H4 (cell line): ENCODE measurements around the gene JOSD2. TPM values are rescaled to one million over a fixed set of nuclear protein-coding genes. Genes with fewer than 3 reads are reported as not detected.

ENCODE experiments used
- DNase-seq: peaks from one replicate; pipeline ENCODE4 v3.0.0-alpha.2; 2015; ENCODE audit warnings: low spot score
- total RNA-seq: library from RNA; depleted of rRNA; stranded (reverse); fragments of >200 nt; shearing (Covaris generic); gene quantifications from 2 replicates; pipeline ENCODE4 v1.2.3, GENCODE V29; 2014

Gene JOSD2
- total RNA-seq, 1 experiment from 2014 or later: 28.7 TPM

DNA sequence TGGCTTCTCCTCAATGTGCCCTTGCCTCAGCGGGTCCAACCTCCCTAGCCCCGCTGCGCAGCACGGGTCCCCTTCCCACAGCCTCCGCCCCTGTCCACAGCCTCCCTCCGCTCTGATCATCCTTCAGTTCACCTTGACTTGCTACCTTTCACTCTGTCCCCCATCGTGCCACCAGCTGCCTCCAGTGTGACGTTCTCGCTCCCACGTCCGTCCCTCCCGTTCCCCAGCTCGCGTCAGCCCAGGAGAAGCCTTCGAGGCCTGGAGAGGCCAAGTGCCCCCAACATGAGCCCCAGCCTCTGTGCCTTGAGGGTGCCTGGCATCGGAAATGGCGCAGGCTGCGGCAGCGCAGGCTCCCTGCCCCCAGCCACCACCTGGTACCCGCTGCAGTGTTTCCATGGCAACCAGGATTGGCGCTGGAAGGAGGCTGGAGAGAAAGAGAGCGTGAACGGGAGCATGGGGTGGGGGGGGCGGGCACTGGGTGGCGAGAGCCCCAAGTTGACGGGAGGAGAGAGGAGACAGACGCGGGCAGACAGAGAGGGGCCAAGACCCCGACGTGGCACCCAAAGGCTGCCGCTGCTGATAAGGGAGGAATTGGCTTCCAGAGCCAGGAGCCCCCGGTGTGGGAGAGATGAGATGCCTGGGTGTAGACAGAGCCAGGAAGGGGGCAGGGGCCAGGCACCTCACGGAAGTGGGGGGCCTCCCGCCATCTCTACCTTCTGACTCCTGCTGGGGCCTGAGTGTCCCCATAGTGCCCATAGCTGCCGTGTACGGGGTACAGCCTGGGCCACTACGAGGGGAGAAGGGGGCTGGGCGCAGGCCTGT lies 3.6 kb upstream of the JOSD2 start:
- no peak for DNase-seq

DNA sequence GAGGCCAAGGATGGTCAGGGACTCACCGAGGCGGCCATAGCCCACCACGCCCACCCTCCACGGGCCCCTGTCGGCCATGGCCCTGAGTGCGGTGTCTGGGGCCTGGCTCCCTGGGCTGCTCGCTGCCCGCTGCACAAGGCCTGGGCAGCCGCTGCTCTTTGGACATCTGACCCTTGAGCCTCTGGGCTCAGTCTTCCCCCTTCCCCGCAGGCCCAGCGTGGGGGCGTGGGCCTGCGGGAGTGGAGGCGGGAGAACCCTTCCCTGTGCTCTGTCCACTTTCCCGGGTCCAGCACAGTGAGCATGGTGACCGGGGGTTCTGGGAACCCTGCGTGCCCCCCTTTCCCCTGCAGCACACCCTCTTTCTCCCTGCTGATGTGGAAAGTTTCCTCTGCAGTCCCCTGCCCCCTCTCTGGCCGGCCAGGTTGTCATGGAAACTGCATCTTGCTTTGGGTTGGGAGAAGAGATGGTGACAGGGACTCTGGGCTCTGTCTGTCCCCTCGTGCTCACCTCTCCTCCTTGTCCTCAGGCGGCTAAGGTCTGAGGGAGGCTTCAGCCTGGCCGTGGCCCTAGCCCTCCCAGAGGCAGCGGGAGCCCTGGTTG lies 2.9 kb upstream of the JOSD2 start, which contains the start of gene ASPDH:
Gene ASPDH (minus strand): TSS at position 168 of the 600 bp plus-strand sequence. CDS start 90 bp downstream, at position 78.
- DNase-seq: no peak

DNA sequence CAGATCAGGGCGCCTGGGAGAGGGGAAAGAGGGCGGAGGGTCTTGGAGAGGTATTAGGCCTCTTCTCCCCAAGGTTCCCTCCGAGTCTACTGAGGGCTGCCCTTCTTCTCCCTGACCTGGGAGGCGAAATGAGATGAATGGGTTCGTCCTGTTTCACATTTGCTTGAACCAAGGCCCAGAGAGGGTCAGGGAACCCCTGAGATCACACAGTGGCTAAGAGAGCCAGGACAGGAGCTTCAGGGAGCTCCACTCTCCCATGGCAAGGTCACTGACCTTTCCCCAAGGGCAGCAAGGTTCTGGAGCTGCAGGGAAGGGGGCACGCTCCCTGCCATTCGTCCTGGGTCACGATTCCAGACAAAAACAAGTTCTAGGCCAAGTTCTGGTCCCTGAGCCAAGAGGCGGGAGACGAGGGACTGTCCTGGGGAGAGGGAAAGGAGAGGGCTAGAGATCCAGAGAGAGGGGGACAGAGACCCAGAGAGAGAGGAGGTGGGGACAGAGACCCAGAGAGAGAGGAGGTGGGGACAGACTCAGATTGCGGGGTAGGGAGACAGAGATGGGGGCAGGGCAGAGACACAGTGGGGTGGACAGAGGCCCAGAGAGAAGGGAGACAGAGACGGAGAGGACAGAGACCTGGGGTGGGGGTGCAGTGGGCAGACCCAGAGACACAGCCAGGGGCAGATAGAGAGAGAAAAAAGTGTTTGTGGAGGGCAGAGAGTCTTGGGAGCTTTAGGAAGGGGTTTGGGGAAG lies 2.2 kb upstream of the JOSD2 start:
- no peak for DNase-seq

DNA sequence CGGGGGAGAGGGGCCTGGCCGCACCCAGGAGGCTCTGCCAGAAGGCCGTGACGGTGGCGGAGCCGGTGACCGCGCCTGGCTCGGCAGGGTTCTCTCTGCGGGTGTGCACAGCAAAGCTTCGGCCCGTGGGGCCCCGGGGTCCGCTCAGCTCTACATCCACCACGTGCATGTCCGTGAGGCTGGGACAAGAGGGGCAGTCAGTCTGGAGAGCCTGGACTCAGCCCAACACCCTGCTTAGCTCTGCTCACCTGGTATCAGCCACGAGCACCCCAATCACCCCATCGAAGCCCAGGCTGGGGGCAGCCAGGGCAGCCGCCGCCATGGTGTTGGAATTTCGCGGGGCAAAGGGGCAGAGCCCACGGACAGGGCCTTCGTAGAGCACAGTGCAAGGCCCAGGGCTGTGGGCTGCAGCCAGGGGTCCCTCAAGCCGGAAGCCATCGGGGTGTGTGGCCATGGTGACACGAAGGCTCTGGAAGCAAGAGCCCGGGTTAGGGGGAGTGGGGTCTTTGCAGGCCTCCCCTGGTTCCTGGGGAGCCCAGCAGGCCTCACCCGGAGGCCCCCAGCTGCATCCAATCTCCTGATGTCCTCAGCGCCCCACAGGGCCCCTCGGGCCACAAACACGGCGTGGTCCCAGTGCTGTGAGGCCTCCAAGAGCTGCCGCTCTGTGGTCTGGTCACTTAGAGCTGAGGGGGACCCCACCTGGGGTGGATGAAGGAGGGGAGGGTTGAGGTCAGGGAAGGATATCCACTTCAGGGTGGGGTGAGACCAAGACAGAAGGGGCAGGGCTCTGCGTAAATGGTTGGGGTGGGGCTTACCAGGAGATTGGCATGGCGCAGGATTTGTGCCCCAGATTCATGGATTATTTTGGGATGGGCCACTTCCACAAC lies 1.4 kb upstream of the JOSD2 start:
- DNase-seq: no peak

DNA sequence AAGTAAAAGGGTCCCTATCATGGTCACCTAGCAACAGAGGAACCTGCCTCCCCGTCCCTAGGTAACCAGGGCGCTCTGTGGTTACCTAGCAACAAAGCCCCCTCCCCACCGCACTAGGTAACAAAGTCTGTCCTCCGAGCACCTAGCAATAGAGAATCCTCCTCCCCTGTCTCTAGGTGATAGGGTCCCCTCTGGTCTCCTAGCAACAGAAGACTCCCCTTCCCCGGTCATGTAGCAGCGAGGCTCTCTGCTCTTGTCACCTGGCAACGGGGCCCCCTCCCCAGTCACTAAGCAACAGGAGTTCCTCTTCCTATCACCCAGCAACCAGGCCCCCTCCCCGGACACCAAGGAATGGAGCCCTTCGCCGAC lies 307 bp downstream of the JOSD2 start:
- DNase-seq: no peak

DNA sequence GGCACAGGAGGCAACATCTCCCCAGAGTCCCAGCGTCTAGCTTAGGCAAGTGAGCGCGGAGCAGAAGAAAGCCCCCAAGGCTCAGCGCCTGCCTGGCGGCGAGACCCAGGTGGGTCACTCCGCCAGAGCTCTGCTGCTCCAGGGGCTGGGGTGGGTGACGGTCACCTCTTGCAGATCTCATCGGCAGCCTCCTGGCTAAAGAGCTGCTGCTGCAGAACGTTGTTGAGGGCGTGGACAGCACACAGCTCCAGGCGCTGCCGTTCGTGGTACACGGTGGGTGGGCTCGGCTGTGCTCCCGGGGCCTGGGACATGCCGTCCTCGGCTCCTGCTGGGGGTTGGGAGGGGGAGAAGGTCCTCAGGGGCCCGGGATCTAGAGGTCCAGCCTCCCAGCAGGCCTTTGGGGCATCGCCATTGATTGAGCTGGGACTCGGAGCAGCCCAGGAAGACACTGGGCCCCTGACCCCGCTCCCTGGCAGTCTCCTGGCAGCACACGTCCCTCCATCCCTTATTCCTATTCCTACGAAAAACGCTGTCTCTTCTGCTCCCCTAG lies 795 bp downstream of the JOSD2 start:
- DNase-seq: no peak

DNA sequence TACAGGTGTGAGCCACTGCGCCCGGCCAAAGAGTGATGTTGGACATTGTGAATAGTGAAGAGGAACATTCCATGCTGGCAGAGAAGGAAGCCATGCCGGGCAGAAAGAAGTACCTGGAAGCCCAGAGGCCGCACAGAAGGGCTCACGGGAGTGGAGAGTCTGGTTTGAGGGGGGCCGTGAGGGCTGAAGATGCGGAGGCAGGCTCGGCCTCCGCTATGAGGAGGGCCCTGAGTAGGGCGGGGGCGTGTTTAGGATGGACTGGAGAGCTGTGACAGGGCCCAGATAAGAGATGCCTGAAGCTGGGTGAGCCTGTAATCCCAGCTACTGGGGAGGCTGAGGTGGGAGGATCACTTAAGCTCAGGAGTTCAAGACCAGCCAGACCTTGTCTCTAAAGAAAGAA lies 1.6 kb downstream of the JOSD2 start:
- no peak for DNase-seq

DNA sequence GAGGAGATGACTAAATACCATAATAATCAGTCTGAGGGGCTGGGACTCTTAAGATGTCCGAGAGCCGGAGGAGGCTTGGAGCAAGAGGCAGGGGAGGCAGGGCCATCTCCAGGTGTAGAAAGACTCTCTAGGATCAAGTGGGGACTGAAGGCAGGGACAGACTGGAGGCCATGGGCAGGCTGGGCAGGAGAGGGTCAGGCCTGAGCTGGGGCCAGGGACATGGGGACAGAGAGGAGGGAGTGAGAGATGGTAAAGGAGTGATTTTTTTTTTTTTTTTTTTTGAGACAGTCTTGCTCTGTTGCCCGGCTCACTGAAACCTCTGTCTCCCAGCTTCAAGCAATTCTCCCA lies 2.2 kb downstream of the JOSD2 start:
- no peak for DNase-seq

DNA sequence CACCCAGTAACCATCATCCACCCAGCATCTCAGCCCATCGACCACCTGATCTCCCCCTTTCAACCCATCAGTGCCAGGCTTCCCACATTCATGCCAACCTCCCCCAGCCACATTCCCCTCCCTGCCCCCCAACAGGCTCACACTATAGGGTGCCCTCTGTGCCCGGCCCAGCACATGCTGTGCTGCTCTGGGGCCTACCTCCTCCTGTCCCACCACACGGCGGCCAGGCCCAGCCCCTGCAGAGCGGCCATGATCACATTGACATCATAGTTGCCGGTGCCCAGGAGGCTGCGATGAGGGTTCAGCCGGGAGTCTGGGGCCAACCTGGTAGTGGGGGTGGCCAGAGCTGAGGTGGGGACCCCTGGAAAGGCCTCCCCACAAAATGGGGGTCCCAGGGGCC lies 3.6 kb downstream of the JOSD2 start:
- DNase-seq: no peak

DNA sequence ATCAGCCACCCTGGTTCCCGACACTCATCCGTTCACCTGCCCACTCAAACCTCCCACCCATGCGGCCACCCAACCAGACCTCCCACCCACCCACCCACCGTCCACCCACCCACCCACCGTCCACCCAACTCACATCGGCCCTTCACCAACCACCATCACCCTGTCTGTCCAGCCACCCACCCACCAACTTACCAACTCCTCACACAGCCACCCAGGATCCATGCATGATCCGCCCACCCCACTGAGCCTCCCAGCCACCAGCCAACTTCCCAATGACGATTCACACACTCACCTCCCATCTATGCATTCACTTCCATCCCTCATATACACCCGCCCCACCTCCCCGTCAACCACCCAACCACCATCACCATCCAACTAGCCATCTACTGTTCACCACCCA lies 4.3 kb downstream of the JOSD2 start:
- no peak for DNase-seq

DNA sequence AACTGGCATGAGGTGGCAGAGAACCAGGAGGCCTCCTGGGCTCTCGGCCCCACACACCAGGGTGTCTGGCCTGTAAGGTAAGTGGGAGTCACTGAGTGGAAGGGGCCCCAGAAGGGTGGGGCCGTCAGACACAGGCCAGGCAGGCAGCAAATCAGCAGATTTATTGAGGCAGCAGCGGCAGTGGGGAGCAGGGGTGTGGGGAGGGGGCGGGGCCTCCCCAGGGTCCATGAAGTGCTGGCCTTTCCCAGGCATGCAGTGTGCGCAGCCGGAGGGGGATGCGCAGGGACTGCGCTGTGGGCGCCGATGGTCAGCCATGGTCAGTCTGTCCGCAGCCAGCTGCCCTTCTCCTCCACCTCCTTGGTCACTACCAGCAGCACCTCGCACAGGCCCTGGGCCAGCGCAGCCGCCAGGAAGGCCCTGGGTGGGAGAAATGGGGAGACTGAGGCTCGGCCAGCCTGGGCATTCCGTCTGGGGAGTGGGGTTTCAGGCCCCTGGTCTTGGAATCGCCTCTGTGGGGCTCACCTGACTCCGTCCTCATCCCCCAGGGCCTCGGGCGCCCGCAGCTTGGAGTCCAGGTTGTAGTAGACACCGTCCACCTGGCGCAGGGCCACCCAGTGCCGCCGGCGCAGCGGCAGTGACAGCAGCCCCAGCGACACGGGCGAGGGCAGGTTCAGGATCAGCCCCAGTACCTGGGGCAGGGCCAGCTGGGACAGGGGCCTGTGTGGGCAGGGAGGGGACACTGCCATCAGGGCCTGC lies 5.0 kb downstream of the JOSD2 start:
- DNase-seq: no peak

DNA sequence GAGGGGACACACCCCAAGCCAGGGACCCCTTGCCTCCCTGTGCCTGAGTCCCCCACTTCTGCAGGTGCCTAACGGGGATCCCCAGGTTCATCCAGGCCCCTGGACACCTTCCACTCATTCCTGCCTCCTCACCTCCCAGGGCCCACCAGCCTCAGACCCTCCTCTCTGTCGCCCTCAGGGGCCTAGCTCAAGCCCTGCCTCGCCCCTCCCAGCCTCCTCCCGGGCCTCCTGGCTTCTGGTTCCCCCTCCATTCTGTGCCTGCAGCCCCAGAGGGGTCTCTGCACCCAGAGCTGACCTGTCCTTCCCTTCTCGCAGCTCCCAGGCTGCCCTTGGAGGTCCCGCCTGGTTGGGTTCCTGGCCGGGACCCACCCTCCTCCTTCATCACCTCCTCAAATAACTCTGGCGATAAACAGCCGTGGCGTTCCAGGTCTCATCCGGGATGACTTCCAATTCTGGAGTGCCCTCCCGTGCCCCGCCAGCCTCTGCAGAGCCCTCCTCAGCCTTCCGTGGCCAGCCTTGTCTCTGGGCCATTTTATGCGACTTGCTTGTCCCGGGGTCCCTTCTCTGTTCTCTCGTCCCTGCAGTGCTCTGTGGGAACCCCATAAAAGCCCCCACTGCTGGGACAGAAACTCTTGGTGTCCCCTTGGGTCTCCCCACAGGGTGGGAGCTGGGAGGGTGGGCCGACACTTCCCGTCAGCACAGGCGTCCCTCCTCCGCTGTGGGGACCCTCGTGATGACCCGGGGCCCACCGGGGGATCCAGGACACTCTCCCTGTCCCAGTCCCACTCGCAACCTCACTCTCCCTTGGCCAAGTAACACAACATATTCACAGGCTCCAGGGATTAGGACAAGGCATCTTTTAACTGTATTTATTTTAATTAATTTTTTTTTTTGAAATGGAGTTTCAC lies 9.2 kb downstream of the JOSD2 start:
- no peak for DNase-seq

DNA sequence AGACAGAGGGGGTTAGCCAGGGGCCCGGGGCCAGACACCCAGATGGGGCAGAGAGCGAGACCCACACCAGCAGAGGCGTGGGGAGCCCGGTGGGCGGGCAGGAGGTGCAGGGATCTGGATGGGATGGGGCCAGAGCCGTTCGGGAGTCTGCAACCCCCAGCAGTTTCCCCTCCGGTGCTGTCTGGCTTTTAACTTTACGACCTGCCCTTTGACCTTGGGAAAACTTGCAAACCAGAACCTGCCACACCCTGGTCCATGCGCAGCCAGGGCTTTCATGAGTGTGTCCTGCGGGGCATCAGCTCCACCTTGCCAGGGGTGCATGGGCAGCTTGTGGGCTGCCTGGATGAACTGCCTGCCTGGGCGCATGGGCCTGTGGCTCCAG lies 9.8 kb downstream of the JOSD2 start:
- no peak for DNase-seq

DNA sequence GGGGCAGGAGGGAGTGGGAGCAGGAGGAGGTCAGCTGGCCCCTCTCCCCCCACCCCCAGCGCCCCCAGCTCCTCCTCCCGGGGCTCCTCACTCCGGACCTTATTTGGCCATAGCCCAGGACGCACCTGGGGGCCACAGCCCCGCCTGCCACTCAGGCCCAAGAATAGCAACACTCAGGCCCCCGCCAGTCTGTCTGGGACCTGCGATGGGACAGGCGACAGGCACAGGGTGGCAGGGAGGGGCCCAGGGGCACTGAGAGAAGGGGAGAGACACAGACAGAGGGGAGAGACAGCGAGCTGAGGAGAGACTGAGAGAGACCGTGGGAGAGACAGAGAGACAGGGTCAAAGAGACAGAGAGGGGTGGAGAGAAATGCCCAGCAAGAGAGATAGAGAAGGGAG lies 10.2 kb downstream of the JOSD2 start:
- DNase-seq: no peak

DNA sequence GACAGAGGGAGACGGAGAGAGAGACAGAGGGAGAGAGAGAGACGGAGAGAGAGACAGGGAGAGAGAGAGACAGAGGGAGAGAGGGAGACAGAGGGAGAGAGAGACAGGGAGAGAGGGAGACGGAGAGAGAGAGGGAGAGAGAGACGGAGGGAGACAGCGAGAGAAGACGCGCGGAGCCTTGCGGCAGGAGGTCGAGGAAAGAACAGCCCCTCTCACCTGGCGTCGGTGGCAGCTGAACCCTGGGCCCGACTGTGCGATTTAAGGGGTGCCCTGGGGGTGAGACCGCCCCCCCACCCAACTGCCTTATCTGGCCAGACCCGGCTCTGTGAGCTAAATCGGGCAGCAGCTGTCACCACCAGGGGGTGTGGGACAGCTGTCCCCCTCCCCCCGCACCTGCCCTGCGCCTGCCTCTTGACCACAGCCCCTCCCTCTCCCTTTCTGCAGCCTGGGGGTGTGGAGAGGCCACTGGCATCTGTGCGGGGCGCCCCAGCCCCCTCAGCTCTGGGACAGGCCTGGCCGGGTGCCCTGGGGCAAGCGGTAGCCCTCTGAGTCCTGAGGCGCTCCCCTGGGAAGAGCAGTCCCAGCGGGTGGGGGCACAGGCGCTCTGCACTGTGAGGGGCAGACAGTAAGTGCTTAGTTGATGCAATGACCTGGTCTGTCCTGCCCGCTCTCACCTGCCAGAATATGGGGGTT lies 10.8 kb downstream of the JOSD2 start:
- no peak for DNase-seq

DNA sequence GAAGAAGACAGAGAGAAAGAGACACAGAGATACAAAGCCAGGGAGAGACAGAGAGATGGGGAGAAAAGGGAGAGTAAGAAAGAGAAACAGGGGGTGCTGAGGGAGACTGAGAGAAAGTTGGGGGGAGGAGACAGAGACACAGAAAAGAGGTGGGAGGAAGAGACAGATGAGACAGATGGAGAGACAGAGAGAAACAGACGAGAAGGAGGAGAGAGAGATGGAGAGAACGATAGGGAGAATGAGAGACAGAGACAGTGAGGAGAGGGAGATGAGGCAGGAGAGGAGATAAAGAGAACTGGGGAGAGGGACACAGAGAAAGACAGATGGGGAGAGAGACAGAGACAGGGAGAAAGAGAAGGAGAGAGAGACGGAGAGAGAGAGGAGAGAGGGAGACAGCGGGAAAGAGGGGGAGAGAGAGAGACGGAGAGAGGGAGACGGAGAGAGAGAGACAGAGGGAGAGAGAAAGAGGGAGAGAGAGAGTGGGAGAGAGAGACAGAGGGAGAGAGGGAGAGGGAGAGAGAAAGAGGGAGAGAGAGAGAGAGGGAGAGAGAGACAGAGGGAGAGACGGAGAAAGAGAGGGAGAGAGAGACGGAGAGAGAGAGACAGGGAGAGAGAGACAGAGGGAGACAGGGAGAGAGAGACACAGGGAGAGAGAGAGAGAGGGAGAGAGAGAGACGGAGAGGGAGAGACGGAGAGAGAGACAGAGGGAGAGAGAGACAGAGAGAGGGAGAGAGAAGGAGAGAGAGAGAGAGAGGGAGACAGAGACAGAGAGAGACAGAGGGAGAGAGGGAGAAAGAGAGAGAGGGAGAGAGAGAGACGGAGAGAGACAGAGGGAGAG lies 12.6 kb downstream of the JOSD2 start:
- DNase-seq: no peak

DNA sequence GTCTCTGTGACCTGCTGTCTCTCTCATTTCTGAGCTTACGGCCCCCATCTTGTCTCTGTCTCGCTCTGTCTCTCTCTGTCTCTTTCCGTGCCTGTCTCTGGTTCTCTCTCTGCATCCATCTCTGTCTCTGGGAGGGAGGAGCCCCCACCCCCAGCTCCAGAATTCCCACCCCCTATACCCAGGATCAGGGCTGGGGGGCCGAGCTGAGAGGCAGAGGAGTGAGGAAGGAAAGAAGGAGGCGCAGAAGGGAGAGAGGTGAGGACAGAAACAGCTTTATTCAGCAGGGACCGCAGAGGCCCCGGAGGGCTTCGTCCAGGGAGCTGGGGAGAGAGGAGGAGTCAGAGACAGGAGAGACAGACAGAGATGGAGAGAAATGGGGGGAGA lies 14.0 kb downstream of the JOSD2 start:
- DNase-seq: no peak
